T1000 (cell line): Measurements from ENCODE around the gene NFIX.

Experiments used
- DNase-seq: peaks from one replicate; lab custom pipeline; 2025; ENCODE audit warnings: mixed read lengths; lab: John Stamatoyannopoulos, UW

The NFIX gene

GRCh38 chr19:13073263-13073662 lies 78.0 kb downstream of the NFIX start:
- no peak for DNase-seq

- no peak for DNase-seq
These were observed 79.1 kb downstream of the NFIX start for GRCh38 chr19:13074378-13074777.

GRCh38 chr19:13076320-13076719 lies 81.0 kb downstream of the NFIX start:
- no peak for DNase-seq

- no peak for DNase-seq
These were observed 81.5 kb downstream of the NFIX start for GRCh38 chr19:13076787-13077186.

- no peak for DNase-seq
These were observed 82.0 kb downstream of the NFIX start for GRCh38 chr19:13077240-13077639.

- DNase-seq: no peak
These were observed 83.1 kb downstream of the NFIX start for GRCh38 chr19:13078381-13078780.

- DNase-seq: no peak
These were observed 83.7 kb downstream of the NFIX start for GRCh38 chr19:13078897-13079541.

GRCh38 chr19:13079542-13079986 lies 84.3 kb downstream of the NFIX start:
- no peak for DNase-seq

GRCh38 chr19:13082192-13083007 lies 87.1 kb downstream of the NFIX start:
- DNase-seq: no peak

GRCh38 chr19:13083008-13083404 lies 87.7 kb downstream of the NFIX start:
- DNase-seq: no peak

- no peak for DNase-seq
These were observed 88.4 kb downstream of the NFIX start for GRCh38 chr19:13083627-13084026.

- DNase-seq: no peak
These were observed 90.4 kb downstream of the NFIX start for GRCh38 chr19:13085666-13086065.

- no peak for DNase-seq
These were observed 91.1 kb downstream of the NFIX start for GRCh38 chr19:13086341-13086740.

GRCh38 chr19:13087295-13087694 lies 92.0 kb downstream of the NFIX start:
- no peak for DNase-seq

- no peak for DNase-seq
These were observed 92.7 kb downstream of the NFIX start for GRCh38 chr19:13087795-13088537.

- DNase-seq: no peak
These were observed 94.0 kb downstream of the NFIX start for GRCh38 chr19:13089139-13089856.

- no peak for DNase-seq
These were observed 94.7 kb downstream of the NFIX start for GRCh38 chr19:13089857-13090507.

GRCh38 chr19:13090511-13091231 lies 95.4 kb downstream of the NFIX start:
- DNase-seq: no peak

GRCh38 chr19:13091400-13092157 lies 96.3 kb downstream of the NFIX start:
- no peak for DNase-seq

- no peak for DNase-seq
These were observed 96.9 kb downstream of the NFIX start for GRCh38 chr19:13092158-13092543.
